Measurements from ENCODE around the gene HTR6. TPM values are rescaled to one million over a fixed set of nuclear protein-coding genes. Genes with fewer than 3 reads are reported as not detected.
A peak's percentile ranks its signal among the peaks of the same experiment; 100 is the strongest.

The HTR6 gene
- total RNA-seq, 1 experiment from 2014 or later, result 0.37 TPM

DNA sequence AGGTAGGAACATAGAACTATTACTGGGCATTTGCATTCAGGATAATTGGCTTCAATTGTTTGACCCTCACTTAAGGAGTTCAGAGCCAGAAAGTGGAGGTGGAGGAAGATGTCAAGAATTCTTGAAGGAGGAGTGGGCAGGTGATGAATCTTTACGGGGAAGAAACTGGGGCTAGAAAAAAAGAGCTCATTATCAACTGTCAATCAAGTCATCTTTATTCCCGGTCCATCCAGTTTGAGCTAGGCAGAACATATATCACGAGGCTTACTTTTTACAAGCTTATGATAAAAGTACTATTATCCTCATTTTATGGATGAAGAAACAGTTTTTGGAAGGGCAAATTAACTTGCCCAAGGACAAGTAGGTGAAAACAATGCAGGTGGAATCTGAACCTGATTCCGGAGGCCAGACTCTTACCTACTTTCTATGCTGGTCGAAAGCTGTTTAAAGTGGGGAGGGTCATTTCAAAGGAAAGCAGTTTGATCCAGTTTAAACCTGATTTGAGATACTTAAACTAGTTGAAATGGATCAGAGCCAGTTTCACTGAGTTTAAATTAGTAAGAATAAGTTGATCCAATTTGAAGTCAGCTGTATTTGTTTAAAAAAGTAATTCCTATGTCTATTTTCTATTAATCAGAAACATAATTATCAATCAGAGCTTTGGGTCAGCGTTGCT, 33.8 kb upstream of the HTR6 start:
- 0 out of 7 replicates have a peak overlapping the region, but pooled peaks of 1 of the 3 experiments have one; percentile 15 for H3K27ac Mint-ChIP-seq
- no peak overlapping the region for H3K4me3 Mint-ChIP-seq
- no peak overlapping the region for H3K23ac ChIP-seq (ENCODE audit: insufficient read length, low read depth, low read length)
- H4K5ac ChIP-seq (ENCODE audit: insufficient read length, low read depth, low read length), result no peak overlapping the region
- H4K8ac ChIP-seq (replicated peaks; ENCODE audit: insufficient read length, low read depth, low read length), result no peak overlapping the region
- no peaks in the 10 kb centered on the region for H3K27me3 ChIP-seq (ENCODE audit: insufficient read depth, low read length)
- peaks cover 10 to 27% (median 20%) of the 10 kb centered on the region in 3 experiments; a peak in 6 of 7 replicates for H3K36me3 Mint-ChIP-seq (ENCODE audit: insufficient read depth in 1 of 3, low read depth in 3 of 3)
- no peaks in the 10 kb centered on the region for H3K23me2 ChIP-seq (ENCODE audit: insufficient read length, low read depth, low read length, poor library complexity, severe bottlenecking)
- H3K18ac ChIP-seq (ENCODE audit: insufficient read length, low read depth, low read length), result no peak overlapping the region
- TF ChIP-seq, protein P1, sequence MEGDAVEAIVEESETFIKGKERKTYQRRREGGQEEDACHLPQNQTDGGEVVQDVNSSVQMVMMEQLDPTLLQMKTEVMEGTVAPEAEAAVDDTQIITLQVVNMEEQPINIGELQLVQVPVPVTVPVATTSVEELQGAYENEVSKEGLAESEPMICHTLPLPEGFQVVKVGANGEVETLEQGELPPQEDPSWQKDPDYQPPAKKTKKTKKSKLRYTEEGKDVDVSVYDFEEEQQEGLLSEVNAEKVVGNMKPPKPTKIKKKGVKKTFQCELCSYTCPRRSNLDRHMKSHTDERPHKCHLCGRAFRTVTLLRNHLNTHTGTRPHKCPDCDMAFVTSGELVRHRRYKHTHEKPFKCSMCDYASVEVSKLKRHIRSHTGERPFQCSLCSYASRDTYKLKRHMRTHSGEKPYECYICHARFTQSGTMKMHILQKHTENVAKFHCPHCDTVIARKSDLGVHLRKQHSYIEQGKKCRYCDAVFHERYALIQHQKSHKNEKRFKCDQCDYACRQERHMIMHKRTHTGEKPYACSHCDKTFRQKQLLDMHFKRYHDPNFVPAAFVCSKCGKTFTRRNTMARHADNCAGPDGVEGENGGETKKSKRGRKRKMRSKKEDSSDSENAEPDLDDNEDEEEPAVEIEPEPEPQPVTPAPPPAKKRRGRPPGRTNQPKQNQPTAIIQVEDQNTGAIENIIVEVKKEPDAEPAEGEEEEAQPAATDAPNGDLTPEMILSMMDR (conservative IDR thresholded peaks at IDR 0.05), result no peak
- no peak overlapping the region for H2AFZ ChIP-seq (ENCODE audit: low read length)
- no peaks in the 10 kb centered on the region for H4K20me1 ChIP-seq (ENCODE audit: control insufficient read depth, insufficient read depth, insufficient read length)
- H3K4me1 ChIP-seq (ENCODE audit: insufficient read depth, low read length), result peaks cover 13% of the 10 kb centered on the region; the same call in 1 of the 2 replicates
- H3T11ph ChIP-seq (ENCODE audit: low read length), result no peak overlapping the region
- no peak overlapping the region for H2BK5ac ChIP-seq (ENCODE audit: insufficient read length, low read length)
- no peak overlapping the region for H3K4me2 ChIP-seq (ENCODE audit: insufficient read depth, insufficient read length, low read length)
- H3K79me1 ChIP-seq (ENCODE audit: insufficient read depth, low read depth, low read length, poor library complexity, severe bottlenecking), result no peaks in the 10 kb centered on the region
- H3K79me2 ChIP-seq (ENCODE audit: insufficient read depth, low read length), result no peaks in the 10 kb centered on the region
- H3K4ac ChIP-seq (ENCODE audit: low read depth, low read length), result no peak overlapping the region
- no peak overlapping the region for H3K14ac ChIP-seq (ENCODE audit: insufficient read depth, low read length)
- no peaks in the 10 kb centered on the region for H3K9me3 Mint-ChIP-seq
- no peak overlapping the region for H2BK12ac ChIP-seq (ENCODE audit: insufficient read length, low read depth, low read length)
- H3K9me3 ChIP-seq (ENCODE audit: control insufficient read depth, low read depth, low read length), result no peaks in the 10 kb centered on the region
- H3K27me3 Mint-ChIP-seq (ENCODE audit: low read depth), result no peaks in the 10 kb centered on the region
- no peak overlapping the region for H3K27ac ChIP-seq (ENCODE audit: insufficient read length, low read depth, low read length)
- H4K91ac ChIP-seq (ENCODE audit: insufficient read length, low read depth, low read length), result no peak overlapping the region
- no peak for DNase-seq
- peaks cover 18 to 22% of the 10 kb centered on the region in 2 experiments for H3K4me1 Mint-ChIP-seq
- no peak overlapping the region for H2AK5ac ChIP-seq (ENCODE audit: insufficient read length, low read length)
- no peak overlapping the region for H2BK15ac ChIP-seq (ENCODE audit: low read depth, low read length)
- no peak overlapping the region for H3K9ac ChIP-seq (ENCODE audit: extremely low read depth, insufficient read length, low read length)
- H2BK20ac ChIP-seq (ENCODE audit: low read depth, low read length, poor library complexity, severe bottlenecking), result no peak overlapping the region
- H2BK120ac ChIP-seq (ENCODE audit: low read depth, low read length, poor library complexity, severe bottlenecking), result no peak overlapping the region
- no CpG with 5 or more reads among the region's 6 CpGs for WGBS (ENCODE audit: extremely low coverage, insufficient read length, low lambda C conversion rate)
- no peak overlapping the region for H3K56ac ChIP-seq (ENCODE audit: insufficient read length, low read depth, low read length)
